ENCODE measurements around the gene KLHDC10.
"Not testable (repeated sequence)": the region's sequence is repeated elsewhere in the genome, so short reads cannot be mapped to it uniquely, and the experiment has no call there.

Gene KLHDC10

GRCh38 chr7:130142654-130143333, 72.5 kb downstream of the KLHDC10 start:
- DNase-seq = no peak

DNA sequence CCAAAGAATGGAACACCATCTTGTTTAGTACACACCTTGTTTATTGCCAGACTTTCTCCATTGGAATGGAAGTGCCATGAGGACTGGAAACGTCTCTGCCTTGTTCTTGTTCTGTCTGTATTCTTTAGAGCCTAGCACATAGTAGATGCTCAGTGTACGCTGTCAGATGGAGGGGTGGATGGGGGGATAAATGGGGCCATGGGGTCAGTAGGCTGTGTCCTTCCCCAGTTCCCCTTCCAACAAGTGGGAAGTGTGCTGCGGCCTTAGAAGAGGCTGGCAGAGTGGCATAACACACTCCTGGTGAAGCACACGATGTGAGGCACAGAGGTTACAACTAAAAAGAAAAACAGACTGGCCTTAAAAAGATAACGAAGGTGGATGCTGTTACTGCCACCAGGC, 73.0 kb downstream of the KLHDC10 start:
- no peak for DNase-seq

DNA sequence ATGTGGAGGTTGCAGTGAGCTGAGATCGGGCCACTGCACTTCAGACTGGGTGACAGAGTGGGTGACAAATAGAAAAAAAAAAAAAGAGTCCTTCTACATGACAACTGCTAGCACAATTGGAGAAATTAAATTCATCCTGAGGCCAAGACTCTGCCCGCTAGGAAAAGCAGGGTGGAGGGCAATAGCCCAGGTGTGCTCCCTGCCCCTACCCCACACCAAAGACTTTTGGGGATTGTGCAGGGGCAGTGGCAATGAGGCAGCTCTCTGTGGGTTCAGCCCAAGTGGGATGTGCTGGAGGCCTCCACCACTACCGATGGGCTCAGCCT, 73.6 kb downstream of the KLHDC10 start:
- no peak for DNase-seq

DNA sequence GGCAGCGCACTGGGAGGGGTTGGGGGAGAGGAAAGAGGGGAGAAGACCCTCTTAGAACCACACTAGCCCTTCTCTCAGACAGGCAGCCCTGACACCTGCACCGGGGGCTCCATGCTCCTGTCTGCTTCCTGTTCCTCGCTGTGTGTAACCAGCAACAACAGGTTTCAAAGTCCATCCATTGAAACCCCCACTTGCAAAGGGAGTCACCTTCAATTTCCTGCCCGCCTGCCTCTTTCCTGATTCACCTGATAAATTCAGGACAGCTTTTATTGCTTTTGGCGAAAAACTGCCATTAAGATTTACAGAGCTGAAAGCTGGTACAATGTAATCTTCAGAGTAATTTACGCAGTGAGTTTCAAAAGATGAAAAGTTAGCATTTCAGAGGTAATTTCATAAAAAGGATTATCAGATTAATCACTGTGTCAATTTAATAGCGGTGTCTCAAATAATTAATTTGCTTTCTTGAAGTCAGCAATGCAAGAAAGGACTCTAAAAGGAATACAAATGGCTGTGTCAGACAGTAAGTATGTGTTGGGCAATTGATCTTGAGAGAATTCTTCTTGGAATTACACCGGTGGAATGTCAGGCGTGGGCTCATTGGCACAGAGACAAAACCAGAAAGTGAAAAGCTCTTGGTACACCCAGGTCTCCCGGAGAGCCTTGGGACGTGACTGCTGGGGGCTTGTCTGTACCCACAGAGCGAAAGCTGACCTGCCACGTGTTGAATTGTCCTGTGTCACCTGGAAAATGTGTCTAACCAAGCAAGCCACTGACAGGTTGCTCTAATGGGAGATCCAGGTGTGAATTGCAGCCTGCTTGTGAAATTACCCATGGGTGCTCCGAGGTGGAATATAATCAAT, 74.2 kb downstream of the KLHDC10 start:
- DNase-seq = no peak

DNA sequence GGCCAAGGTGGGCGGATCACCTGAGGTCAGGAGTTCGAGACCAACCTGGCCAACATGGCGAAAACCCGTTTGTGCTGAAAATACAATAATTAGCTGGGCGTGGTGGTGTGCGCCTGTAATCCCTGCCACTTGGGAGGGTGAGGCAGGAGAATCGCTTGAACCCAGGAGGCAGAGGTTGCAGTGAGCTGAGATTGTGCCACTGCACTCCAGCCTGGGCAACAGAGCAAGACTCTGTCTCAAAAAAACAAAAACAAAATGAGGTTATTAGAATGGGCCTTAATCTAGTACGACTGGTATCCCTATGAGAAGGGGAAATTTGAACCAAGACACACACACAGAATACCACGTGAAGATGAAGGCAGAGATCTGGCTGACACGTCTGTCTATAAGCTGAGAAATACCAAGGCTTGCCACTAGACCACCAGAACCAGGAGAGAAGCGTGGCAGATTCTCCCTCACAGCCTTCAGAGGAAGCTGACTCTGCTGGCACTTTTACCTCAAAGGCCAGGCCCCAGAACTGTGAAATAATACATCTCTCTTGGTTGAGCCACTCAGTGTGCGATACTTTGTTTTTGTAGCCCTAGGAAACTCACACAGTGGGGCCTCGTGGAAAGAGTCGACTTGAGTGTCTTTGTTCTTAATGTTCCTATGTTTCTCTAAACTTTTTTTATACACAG, 75.2 kb downstream of the KLHDC10 start:
- DNase-seq = no peak

DNA sequence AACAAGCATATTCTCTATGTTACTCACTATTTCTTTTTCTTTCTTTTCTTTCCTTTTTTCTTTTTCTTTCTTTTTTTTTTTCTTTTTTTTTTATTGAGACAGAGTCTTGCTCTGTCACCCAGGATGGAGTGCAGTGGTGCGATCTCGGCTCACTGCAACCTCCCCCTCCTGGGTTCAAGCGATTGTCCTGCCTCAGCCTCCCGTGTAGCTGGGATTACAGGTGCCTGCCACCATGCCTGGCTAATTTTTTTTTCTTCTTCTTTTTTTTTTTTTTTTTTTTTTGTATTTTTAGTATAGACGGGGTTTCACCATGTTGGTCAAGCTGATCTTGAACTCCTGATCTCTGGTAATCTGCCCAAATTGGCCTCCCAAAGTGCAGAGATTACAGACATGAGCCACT, 75.8 kb downstream of the KLHDC10 start:
- not testable (repeated sequence) for DNase-seq

GRCh38 chr7:130146693-130147405, 76.5 kb downstream of the KLHDC10 start:
- no peak for DNase-seq

DNA sequence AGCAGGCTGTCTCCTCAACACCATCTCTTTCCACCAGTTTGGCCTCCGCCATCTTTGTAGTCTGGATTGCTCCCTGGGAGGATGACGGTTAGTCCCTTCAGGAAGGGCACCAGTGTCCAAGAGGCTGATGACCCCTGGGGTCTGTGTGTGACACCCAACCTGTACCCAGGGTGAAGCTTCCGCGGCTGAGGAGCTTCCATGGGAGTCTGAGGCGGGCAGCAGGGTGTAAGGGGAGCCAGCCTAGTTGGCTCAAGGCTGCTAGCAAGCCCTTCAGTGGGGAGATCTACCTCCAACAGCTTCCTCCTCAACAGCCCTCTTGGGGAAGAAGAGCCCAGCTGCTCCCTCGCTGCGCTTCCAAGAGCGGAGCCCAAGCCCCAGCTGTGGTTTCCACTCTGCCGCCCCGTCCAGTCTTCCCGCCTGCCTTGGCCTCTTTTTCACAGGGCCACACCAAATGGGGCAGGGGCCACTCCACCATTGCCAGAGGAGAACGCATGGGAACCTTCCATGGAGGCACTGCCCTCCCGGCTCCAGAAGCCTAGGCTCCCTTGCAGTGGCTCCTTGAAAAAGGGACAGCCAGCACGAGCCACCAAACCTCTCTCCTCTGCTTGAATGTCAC, 77.5 kb downstream of the KLHDC10 start:
- DNase-seq = no peak

GRCh38 chr7:130148561-130148960, 78.2 kb downstream of the KLHDC10 start:
- DNase-seq = no peak

DNA sequence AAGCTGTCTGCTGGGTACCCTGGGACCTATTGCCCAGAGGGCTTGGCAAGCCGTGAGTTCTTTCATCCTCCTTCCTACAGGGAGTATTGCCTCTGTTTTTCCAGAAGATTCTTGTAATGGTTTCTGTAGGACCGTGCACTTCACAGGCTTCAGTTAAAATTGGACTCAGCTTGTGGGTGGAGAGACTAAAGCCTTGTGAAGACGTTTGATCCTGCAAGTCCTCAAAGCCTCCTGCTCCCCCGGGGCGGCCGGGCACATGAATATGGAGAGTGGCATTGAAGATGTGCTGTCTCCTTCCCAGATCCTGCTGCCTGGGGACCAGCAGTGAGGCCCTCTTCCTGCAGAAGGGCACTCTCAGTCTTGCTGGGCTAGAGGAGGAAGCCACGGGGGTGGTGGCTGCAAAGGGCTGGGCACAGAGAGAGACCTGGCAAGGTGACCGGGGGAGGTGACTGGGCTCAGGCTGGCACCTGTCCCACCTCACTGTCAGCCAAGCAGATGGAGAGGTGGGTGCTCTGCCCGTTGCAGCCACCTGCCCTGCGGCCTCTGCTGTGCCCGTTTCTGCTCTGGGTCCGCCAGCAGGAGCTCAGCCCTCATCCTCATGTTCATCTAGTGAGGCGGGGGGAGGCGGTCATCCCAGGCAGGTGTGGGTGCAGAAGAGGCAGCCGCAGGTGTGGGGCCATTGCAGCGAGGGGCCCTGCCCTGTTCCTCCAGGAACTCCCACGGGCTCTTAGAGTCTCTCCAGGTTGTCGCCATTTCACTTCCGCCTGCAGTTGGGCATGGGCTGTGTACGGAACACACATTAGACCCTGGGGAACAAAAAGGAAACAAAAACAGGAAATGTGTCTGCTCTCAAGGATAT, 79.2 kb downstream of the KLHDC10 start:
- peak; percentile 34 for DNase-seq

- DNase-seq = no peak
Observed at GRCh38 chr7:130150587-130150986, 80.3 kb downstream of the KLHDC10 start.

GRCh38 chr7:130151591-130152492, 81.5 kb downstream of the KLHDC10 start:
- DNase-seq = no peak

- DNase-seq = no peak
Observed at GRCh38 chr7:130152493-130153210, 82.3 kb downstream of the KLHDC10 start.

DNA sequence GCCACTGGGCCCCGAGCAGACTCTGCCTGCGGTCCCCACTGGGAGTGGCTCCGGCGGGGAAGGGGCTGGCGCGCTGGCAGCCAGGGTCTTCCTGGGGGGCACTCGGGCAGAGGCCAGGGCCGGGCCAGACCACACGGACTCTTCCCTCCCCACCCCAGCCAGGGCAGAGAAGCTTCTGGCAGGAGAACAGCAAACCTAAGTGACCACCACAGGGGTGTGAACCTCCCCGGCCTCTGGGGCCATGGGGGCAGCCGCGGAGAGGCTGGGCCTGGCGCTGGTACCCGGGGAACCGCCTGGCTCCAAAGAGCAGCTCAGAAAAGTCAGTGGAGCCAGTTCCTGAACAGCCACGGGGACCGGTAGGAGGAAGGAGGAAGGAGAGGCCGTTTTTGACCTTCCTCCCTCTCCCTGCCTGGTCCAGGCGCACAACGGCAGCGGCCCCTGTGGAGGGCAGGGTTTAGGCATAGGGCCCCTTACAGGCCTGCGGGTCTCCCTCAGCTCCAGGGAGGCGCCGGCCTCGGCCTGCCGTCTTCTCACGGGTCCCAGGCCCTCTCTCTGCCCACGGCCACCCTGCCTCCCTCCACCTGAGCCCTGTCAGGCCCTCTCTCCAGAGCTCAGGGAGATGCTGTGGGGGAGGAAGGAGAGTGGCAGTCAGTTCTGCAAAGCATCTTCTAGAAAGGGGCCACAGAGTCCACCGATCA, 83.0 kb downstream of the KLHDC10 start:
- DNase-seq = no peak

GRCh38 chr7:130154131-130154500, 83.8 kb downstream of the KLHDC10 start:
- no peak for DNase-seq

DNA sequence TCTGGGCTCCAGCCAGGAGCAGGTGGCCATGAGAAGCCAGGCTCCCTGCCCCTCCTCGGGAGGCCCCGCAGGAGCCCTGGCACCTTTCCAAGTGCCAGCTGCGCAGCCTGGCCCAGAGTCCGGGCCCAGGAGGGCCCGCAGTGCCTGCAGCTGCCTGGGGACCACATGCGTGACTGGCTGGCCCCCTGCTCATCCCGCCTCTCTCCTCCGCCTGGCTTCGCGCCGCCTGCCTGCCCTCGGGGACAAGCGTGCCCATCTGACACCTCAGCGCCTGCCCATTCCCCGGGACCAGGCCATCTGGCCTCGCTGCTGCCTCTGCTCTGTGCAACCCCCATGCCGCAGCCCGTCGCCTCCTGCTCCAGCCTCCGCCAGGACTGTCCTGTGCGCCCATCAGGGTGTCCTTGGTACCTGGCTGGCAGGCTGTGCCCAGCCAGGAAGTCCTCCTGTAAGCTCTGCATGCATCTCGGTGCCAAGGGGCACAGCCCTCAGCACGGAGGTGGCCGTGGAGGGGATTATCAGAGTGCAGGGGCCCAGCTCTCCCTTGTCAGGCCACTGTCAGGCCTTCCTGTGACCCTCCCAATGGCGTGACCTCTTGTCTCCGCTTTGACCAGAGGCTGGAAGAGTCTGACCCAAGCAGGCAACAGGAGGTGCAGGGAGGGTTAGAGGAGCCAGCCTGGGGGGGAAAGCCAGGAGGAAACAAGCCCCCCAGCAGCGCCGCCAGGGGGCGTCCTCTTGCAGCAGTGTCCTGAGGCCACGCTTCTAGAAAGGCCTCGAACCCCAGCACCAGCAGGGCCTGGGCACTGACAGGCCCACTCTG, 84.4 kb downstream of the KLHDC10 start:
- DNase-seq = peak; percentile 13

DNA sequence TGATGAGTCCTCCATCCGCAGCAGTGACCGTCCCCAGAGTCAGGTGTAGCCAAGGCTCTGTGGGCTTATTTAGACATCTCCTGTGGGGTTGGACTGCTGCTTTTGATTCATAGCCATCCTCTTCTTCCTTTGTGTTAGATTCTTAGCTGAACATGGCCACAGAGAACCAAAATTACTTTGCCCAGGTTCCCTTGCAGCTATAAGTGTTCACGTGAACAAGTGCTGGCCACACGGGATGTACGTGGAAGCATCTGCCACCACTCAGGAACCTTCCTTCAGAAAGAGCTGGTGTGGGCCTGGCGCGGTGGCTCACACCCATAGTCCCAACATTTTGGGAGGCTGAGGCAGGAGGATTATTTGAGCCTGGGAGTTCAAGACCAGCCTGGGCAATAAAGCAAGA, 85.8 kb downstream of the KLHDC10 start:
- no peak for DNase-seq

GRCh38 chr7:130157700-130158099, 87.4 kb downstream of the KLHDC10 start:
- no peak for DNase-seq

DNA sequence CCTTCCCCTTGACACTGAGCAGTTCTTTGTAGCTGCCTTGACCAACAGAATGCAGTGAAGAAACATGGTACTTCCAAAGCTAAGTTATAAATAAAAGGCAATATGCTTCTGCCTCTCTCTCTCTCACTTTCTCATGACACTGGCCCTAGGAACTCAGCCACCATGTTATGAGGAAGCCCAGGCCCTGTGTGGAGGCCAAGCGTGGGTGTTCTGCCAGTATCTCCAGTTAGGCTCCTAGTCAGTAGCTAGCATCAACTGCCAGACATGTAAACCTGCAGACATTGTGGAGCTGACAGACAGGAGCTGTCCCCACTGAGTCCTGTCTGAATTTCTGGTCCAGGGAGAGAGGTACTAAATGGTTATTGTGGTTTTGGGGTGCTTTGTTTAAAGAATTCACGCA, 89.7 kb downstream of the KLHDC10 start:
- DNase-seq = no peak
